Right cardiac atrium (tissue), 5 donors: ENCODE measurements around the gene PRR14L. TPM values are rescaled to one million over a fixed set of nuclear protein-coding genes. Genes with fewer than 3 reads are reported as not detected.

Experiments used
- ATAC-seq, 2 donors: fragments of 200-7000 bp; cut with Tn5 transposase; one replicate each; pipeline versions ENCODE4 v1.8.0 to v1.9.1; 2020; ENCODE audit warnings: moderate library complexity in 2 of 2, mild to moderate bottlenecking in 1 of 2
- DNase-seq, 3 donors: peaks; one replicate each; pipeline ENCODE4 v3.0.0-alpha.2; 2020
- H3K27ac ChIP-seq: one replicate; pipeline ENCODE4 v1.5.1; 2013; ENCODE audit warnings: mild to moderate bottlenecking, low read length, control low read depth, moderate library complexity
- H3K27me3 ChIP-seq: one replicate; pipeline ENCODE4 v1.6.1; 2013; ENCODE audit not compliant: control insufficient read depth, insufficient read depth
- H3K4me1 ChIP-seq: one replicate; pipeline ENCODE4 v1.6.1; 2013; ENCODE audit warnings: low read length; ENCODE audit not compliant: control insufficient read depth, insufficient read depth
- H3K4me3 ChIP-seq: one replicate; pipeline ENCODE4 v1.5.1; 2013; ENCODE audit warnings: low read length, control low read depth
- H3K9me3 ChIP-seq: one replicate; pipeline ENCODE4 v1.6.1; 2013; ENCODE audit warnings: low read length; ENCODE audit not compliant: control insufficient read depth
- WGBS: extraction: QIAGEN DNeasy Blood & Tissue Kit; methylation state at CpG from one replicate; pipeline ENCODE4 v1.1.7; 2013; 5-methylcytosine and 5-hydroxymethylcytosine counted together
- intact Hi-C, 4 donors: fragments of 100-400 bp; cut with DNase I; formaldehyde crosslinking; loops; one replicate each; pipeline versions ENCODE4 v1.11.0 to v1.14.0; 2022 to 2023
- polyA plus RNA-seq: library from polyadenylated mRNA; stranded (reverse); fragments of 200-250 nt; gene quantifications from one replicate; pipeline ENCODE4 v1.2.3, GENCODE V29; 2013
- total RNA-seq, 4 donors: library from RNA; stranded (reverse); fragmentation: NEBNext Ultra II Directional; extraction: Animal tissue kit (Norgen Biotek cat#: 25700); gene quantifications; one replicate each; pipeline ENCODE4 v1.2.1, GENCODE V29; 2021
- donor health status: healthy with polysubstance abuse.
- donor health status: DM: no; HTN: yes; CAD: no.
- donor health status: DM: no; HTN: no; CAD: no.
- donor health status: DM: no; HTN: yes; CAD: no; lungs with severe emphysema.
- donor health status: DM: yes; HTN: yes; CAD: no.

The PRR14L gene
- total and polyA plus RNA-seq, 5 donors, result 5.6 to 23.4 (median 22.4) TPM

- 35% methylated on average over 2 of the region's 2 CpGs for WGBS
- intact Hi-C loops, result loop anchor here in 1 of 4 donors (10.0 kb wide), 1 partner anchor 75 kb away; the partner anchor contains the start of gene PISD
Measured at GRCh38 chr22:31739795-31740201, 10.1 kb downstream of the PRR14L start.

GRCh38 chr22:31738566-31738965 is 11.4 kb downstream of the PRR14L start:
- Histone ChIP-seq H3K27ac (no peak overlapping the region), H3K9me3 (no peaks in the 10 kb centered on the region), H3K4me3 (no peak overlapping the region), H3K4me1 (peaks cover 1% of the 10 kb centered on the region), H3K27me3 (no peaks in the 10 kb centered on the region)
- peak in 1 of 2 donors; percentile 38 for ATAC-seq
- DNase-seq, result no peak
- 53% methylated on average over 2 of the region's 2 CpGs for WGBS
- intact Hi-C loops, result no loop called here

More at GRCh38 chr22:31739795-31740201, 10.1 kb downstream of the PRR14L start:
- peak in 1 of 3 donors; percentile 58 for DNase-seq
- Histone ChIP-seq H3K9me3 (no peaks in the 10 kb centered on the region), H3K4me1 (peaks cover 1% of the 10 kb centered on the region), H3K4me3 (no peak overlapping the region), H3K27ac (peak overlapping the region; percentile 17), H3K27me3 (no peaks in the 10 kb centered on the region)
- peak; percentile 74 to 84 for ATAC-seq

GRCh38 chr22:31737932-31738331 is 12.0 kb downstream of the PRR14L start:
- peaks cover 1% of the 10 kb centered on the region for H3K4me1 ChIP-seq
- no peak overlapping the region for H3K4me3 ChIP-seq
- WGBS, result 86% methylated on average over 5 of the region's 5 CpGs
- ATAC-seq (no peak), DNase-seq (no peak)
- intact Hi-C loops, result no loop called here
- no peak overlapping the region for H3K27ac ChIP-seq
- no peaks in the 10 kb centered on the region for H3K27me3 ChIP-seq
- H3K9me3 ChIP-seq, result no peaks in the 10 kb centered on the region

- no peaks in the 10 kb centered on the region for H3K9me3 ChIP-seq
- ATAC-seq (no peak), DNase-seq (no peak)
- peaks cover 1% of the 10 kb centered on the region for H3K4me1 ChIP-seq
- intact Hi-C loops, result no loop called here
- H3K4me3 ChIP-seq, result no peak overlapping the region
- H3K27ac ChIP-seq, result no peak overlapping the region
- H3K27me3 ChIP-seq, result no peaks in the 10 kb centered on the region
- WGBS, result 94% methylated on average over 2 of the region's 2 CpGs
Measured at GRCh38 chr22:31736458-31736857, 13.5 kb downstream of the PRR14L start.

DNA sequence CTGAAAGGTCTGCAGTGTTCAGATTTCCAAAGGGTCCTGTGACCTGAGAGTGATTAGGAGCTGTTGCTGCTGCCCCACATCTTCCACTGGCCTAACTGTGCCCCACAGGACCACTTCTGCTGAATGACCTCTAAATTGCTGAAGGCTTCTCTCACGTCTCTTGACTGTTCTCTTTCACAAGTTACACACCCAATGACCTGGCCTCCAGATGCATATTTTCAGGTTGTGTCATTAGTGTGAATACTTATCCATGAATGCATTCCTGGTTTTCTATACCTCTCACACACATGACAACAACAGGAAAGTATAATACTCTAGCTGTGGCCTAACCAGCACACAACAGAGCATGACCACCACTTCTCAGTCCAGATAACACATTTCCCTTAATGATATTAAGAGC is 15.4 kb downstream of the PRR14L start:
- intact Hi-C loops, result no loop called here
- no peak for DNase-seq
- Histone ChIP-seq H3K4me3 (no peak overlapping the region), H3K9me3 (no peaks in the 10 kb centered on the region), H3K27ac (no peak overlapping the region), H3K27me3 (no peaks in the 10 kb centered on the region), H3K4me1 (peaks cover 2% of the 10 kb centered on the region)
- WGBS, result 81% methylated on average over 1 of the region's 1 CpG
- no peak for ATAC-seq

DNA sequence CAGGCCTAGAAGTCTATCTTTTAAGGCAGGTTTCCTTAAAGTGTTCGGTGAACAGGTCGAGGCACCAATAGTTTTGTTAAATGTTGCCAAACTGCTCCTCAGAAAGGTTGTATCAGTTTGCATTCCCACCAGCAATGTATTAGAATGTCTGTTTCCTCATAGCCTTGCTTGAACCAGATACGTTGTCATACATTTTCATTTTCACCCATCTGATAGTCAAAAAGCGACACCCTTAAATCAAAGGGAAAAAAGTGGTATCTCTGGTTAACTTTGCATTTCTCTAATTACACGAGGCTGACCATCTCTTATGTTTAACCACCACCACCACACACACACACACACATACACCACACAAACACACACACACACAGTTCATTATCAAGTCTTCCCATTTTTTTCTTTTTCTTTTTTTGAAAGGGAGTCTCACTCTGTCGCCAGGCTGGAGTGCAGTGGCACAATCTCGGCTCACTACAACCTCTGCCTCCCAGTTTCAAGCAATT is 16.3 kb downstream of the PRR14L start:
- Histone ChIP-seq H3K4me3 (no peak overlapping the region), H3K27me3 (no peaks in the 10 kb centered on the region), H3K4me1 (peaks cover 2% of the 10 kb centered on the region), H3K27ac (no peak overlapping the region), H3K9me3 (no peaks in the 10 kb centered on the region)
- intact Hi-C loops, result no loop called here
- DNase-seq, result no peak
- no peak for ATAC-seq
- 92% methylated on average over 7 of the region's 7 CpGs for WGBS

DNA sequence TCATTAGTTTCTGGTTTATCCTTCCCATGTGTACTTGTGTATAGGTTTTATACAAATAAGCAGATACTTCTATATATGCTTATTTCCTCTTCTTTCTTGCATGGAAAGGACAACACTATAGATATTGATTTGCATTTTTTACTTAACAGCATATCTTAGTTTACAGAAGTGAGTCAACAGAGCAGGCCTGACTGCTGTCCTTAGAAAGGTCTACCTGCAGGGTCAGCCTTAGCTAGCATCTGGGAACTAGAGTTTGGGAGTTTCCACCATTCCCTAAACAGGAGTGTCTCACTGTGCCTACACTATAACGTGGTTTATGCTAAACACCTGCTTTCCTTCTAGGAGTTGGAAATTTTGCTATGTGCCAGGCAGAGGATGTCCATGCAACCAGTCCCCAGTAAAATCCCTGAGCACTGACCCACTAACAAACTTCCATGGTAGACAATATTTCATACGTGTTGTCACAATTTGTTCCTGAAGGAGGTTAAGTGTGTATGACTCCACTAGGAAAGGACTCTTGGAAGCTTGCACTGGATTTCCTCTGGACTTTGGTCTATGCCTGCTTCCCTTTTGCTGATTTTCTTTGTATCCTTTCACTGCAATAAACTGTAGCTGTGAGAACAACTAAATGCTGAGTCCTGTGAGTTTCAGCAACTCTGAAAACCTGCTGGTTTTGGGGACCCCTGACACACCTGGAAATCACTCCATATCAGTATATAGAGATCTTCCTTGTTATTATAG is 17.7 kb downstream of the PRR14L start:
- intact Hi-C loops, result no loop called here
- no peak for ATAC-seq
- no peaks in the 10 kb centered on the region for H3K9me3 ChIP-seq
- no peak for DNase-seq
- WGBS, result 80% methylated on average over 2 of the region's 2 CpGs
- H3K27ac ChIP-seq, result no peak overlapping the region
- H3K4me3 ChIP-seq, result no peak overlapping the region
- peaks cover 2% of the 10 kb centered on the region for H3K4me1 ChIP-seq
- H3K27me3 ChIP-seq, result no peaks in the 10 kb centered on the region

GRCh38 chr22:31730344-31730711 is 19.6 kb downstream of the PRR14L start:
- ATAC-seq (no peak), DNase-seq (no peak)
- Histone ChIP-seq H3K27me3 (no peaks in the 10 kb centered on the region), H3K27ac (no peak overlapping the region), H3K4me3 (no peak overlapping the region), H3K4me1 (peaks cover 5% of the 10 kb centered on the region), H3K9me3 (no peaks in the 10 kb centered on the region)
- intact Hi-C loops, result no loop called here
- WGBS, result 91% methylated on average over 8 of the region's 8 CpGs

- ATAC-seq (no peak), DNase-seq (no peak)
- H3K27ac ChIP-seq, result no peak overlapping the region
- no peak overlapping the region for H3K4me3 ChIP-seq
- 90% methylated on average over 4 of the region's 4 CpGs for WGBS
- intact Hi-C loops, result no loop called here
- no peaks in the 10 kb centered on the region for H3K27me3 ChIP-seq
- H3K9me3 ChIP-seq, result no peaks in the 10 kb centered on the region
- peaks cover 5% of the 10 kb centered on the region for H3K4me1 ChIP-seq
Measured at GRCh38 chr22:31728857-31729256, 21.1 kb downstream of the PRR14L start.

GRCh38 chr22:31726692-31727091 is 23.2 kb downstream of the PRR14L start:
- H3K4me3 ChIP-seq, result no peak overlapping the region
- H3K27ac ChIP-seq, result peak overlapping the region; percentile 17
- H3K27me3 ChIP-seq, result no peaks in the 10 kb centered on the region
- WGBS, result 43% methylated on average over 3 of the region's 3 CpGs
- ATAC-seq (peak; percentile 48 to 81), DNase-seq (no peak)
- no peaks in the 10 kb centered on the region for H3K9me3 ChIP-seq
- intact Hi-C loops, result no loop called here
- H3K4me1 ChIP-seq, result peaks cover 5% of the 10 kb centered on the region

DNA sequence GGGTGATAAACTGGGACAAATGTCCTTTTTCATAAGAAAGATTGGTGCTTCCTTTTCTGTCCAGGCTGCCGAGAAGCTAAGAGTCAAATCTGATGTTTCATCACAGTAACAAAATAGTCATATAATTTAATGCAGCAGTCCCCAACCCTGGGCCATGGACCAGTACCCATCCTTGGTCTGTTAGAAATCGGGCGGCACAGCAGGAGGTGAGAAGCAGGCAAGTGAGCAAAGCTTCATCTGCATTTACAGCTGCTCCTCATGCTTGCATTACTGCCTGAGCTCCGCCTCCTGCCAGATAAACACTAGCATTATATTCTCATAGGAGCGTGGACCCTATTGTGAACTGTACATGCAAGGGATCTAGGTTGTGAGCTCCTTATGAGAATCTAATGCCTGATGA is 26.2 kb downstream of the PRR14L start:
- Histone ChIP-seq H3K4me3 (no peak overlapping the region), H3K9me3 (no peaks in the 10 kb centered on the region), H3K4me1 (peaks cover 3% of the 10 kb centered on the region), H3K27me3 (no peaks in the 10 kb centered on the region), H3K27ac (no peak overlapping the region)
- DNase-seq (no peak), ATAC-seq (no peak)
- intact Hi-C loops, result no loop called here
- whole genome bisulfite sequencing, result 83% methylated on average over 5 of the region's 5 CpGs
